Measurements from ENCODE around the gene DLX6.
A peak's percentile ranks its signal among the peaks of the same experiment; 100 is the strongest.
"Not testable (repeated sequence)": the region's sequence is repeated elsewhere in the genome, so short reads cannot be mapped to it uniquely, and the experiment has no call there.

Gene DLX6

GRCh38 chr7:97024209-97025129 is 19.1 kb downstream of the DLX6 start, which contains the start of gene DLX5:
TSS of gene DLX5 (minus strand) at chr7:97024831. CDS start at chr7:97024623, 208 bp downstream.
- no peak for FAIRE-seq

- FAIRE-seq: no peak
Observed at GRCh38 chr7:97025130-97025499, 19.8 kb downstream of the DLX6 start.

- FAIRE-seq: no peak
Observed at GRCh38 chr7:97025983-97026714, 20.8 kb downstream of the DLX6 start.

GRCh38 chr7:97026715-97027426 is 21.5 kb downstream of the DLX6 start:
- FAIRE-seq: no peak

GRCh38 chr7:97027427-97028234 is 22.3 kb downstream of the DLX6 start:
- FAIRE-seq: peak; percentile 3

- FAIRE-seq: not testable (repeated sequence)
Observed at GRCh38 chr7:97034213-97034852, 29.0 kb downstream of the DLX6 start.

GRCh38 chr7:97039374-97040065 is 34.2 kb downstream of the DLX6 start:
- no peak for FAIRE-seq

GRCh38 chr7:97043281-97043680 is 37.9 kb downstream of the DLX6 start:
- FAIRE-seq: no peak

Data from G401.6 (cell line).